ENCODE data around the gene DSE. TPM values are rescaled to one million over a fixed set of nuclear protein-coding genes. Genes with fewer than 3 reads are reported as not detected.
A peak's percentile ranks its signal among the peaks of the same experiment; 100 is the strongest.

The DSE gene
- total RNA-seq, 1 donor: 50.7 TPM

- TF ChIP-seq CTCF (IDR thresholded peaks at IDR 0.05; ENCODE audit: insufficient read depth, low read length): no peak
- H3K4me3 ChIP-seq (ENCODE audit: low read depth, low read length): no peak overlapping the region
- DNase-seq (ENCODE audit: low read depth): peak; percentile 70
Observed at GRCh38 chr6:116411284-116411623, 40.5 kb downstream of the DSE start.

GRCh38 chr6:116412270-116412669, 41.5 kb downstream of the DSE start:
- H3K4me3 ChIP-seq (ENCODE audit: low read depth, low read length): no peak overlapping the region
- TF ChIP-seq CTCF (IDR thresholded peaks at IDR 0.05; ENCODE audit: insufficient read depth, low read length): no peak
- DNase-seq (ENCODE audit: low read depth): peak; percentile 44

GRCh38 chr6:116413357-116413756, 42.6 kb downstream of the DSE start:
- H3K4me3 ChIP-seq (ENCODE audit: low read depth, low read length): no peak overlapping the region
- no peak for DNase-seq (ENCODE audit: low read depth)
- TF ChIP-seq CTCF (IDR thresholded peaks at IDR 0.05; ENCODE audit: insufficient read depth, low read length): no peak

- TF ChIP-seq CTCF (IDR thresholded peaks at IDR 0.05; ENCODE audit: insufficient read depth, low read length): no peak
- H3K4me3 ChIP-seq (ENCODE audit: low read depth, low read length): no peak overlapping the region
- no peak for DNase-seq (ENCODE audit: low read depth)
Observed at GRCh38 chr6:116417661-116418060, 46.9 kb downstream of the DSE start.

- no peak overlapping the region for H3K4me3 ChIP-seq (ENCODE audit: low read depth, low read length)
- peak; percentile 22 for DNase-seq (ENCODE audit: low read depth)
- no peak for TF ChIP-seq CTCF (IDR thresholded peaks at IDR 0.05; ENCODE audit: insufficient read depth, low read length)
Observed at GRCh38 chr6:116419069-116419786, 48.5 kb downstream of the DSE start.

GRCh38 chr6:116420341-116420740, 49.6 kb downstream of the DSE start:
- no peak overlapping the region for H3K4me3 ChIP-seq (ENCODE audit: low read depth, low read length)
- no peak for DNase-seq (ENCODE audit: low read depth)
- TF ChIP-seq CTCF (IDR thresholded peaks at IDR 0.05; ENCODE audit: insufficient read depth, low read length): no peak

- DNase-seq (ENCODE audit: low read depth): peak; percentile 51
- TF ChIP-seq CTCF (IDR thresholded peaks at IDR 0.05; ENCODE audit: insufficient read depth, low read length): no peak
- H3K4me3 ChIP-seq (ENCODE audit: low read depth, low read length): no peak overlapping the region
Observed at GRCh38 chr6:116422238-116422637, 51.5 kb downstream of the DSE start.

Data from fibroblast of the aortic adventitia (primary cell).